Body of pancreas (tissue), 4 donors: ENCODE results near the gene PAX2.

ENCODE experiments used
- CTCF ChIP-seq, 7 experiments: fragments of 450-650 bp in 4 of 7; fragments of 200-600 bp in 3 of 7; sonication (generic) in 3 of 7; IDR thresholded peaks; one replicate each; pipeline ENCODE4 v1.5.1; 2016 to 2019; ENCODE audit warnings: antibody characterized with exemption in 7 of 7
- POLR2A ChIP-seq, 3 donors: fragments of 450-650 bp; IDR thresholded peaks; one replicate each; pipeline ENCODE4 v1.6.1; 2016; ENCODE audit warnings: antibody characterized with exemption in 3 of 3, mild to moderate bottlenecking in 2 of 3

- TF ChIP-seq CTCF (IDR thresholded peaks at IDR 0.05), result no peak
- no peak for TF ChIP-seq POLR2A (IDR thresholded peaks at IDR 0.05)
Measured at GRCh38 chr10:100836891-100837290, 91.5 kb downstream of the PAX2 start.
